ENCODE data around the gene WDR7.

WDR7 gene

DNA sequence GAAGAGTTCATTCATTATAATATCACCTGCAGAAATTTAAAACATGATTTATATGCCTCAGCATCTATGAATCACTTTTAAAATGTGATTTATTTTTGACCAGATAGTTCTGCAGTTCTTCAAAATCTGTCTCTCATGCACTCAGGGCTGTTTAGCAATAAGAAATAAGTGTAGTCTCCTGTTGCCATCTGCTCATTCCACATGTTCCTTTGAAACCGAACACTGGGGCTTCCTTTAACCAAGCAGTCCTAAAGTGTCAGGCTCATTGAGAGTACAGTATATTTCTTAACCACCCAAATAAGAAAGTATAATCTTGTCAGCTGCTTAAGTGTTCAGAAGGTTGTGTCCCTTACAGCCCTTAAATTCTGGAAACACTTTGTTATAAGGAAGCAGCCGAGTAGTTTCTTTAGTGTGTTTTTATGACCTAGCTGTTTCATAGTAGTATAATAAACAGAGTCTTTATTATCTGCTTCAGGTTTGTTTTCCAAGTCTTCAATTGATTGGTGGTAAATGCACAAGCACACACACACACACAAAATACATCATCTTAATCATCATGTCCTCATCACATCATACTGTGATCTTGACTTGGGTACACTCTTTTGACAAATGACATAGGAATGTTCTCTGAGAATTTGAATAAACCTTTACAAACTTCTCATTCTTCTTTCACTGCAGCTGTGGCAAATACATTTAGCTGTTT lies 10.4 kb downstream of the WDR7 start:
- no peaks in the 10 kb centered on the region for H3K4me1 ChIP-seq (ENCODE audit: control insufficient read depth, insufficient read depth, low read length)
- no peaks in the 10 kb centered on the region for H3K27me3 ChIP-seq (ENCODE audit: control insufficient read depth, insufficient read depth, low read length)
- H3K9ac ChIP-seq (ENCODE audit: low read length): no peak overlapping the region
- no peaks in the 10 kb centered on the region for H3K36me3 ChIP-seq (ENCODE audit: control insufficient read depth, insufficient read depth, low read length)
- H3K4me3 ChIP-seq (ENCODE audit: low read length): no peak overlapping the region
- H3K27ac ChIP-seq (ENCODE audit: low read depth, low read length): no peak overlapping the region

DNA sequence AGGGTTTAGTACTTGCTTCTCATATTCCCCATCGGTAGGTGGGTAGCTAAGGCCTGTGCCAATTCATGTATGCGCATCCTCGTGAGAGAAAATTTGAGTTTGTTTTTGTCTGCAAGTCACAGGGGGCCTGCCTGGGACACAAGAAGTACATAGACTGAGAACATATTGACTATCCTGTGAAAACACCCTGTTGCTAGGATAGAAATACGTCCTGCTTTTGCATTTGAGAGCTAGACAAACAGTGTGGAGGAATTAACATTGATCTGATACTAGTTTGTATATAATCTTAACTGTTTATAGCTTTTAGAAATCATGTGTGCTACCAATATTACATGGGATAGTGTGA lies 10.9 kb downstream of the WDR7 start:
- H3K9ac ChIP-seq (ENCODE audit: low read length): no peak overlapping the region
- H3K4me3 ChIP-seq (ENCODE audit: low read length): no peak overlapping the region
- H3K36me3 ChIP-seq (ENCODE audit: control insufficient read depth, insufficient read depth, low read length): no peaks in the 10 kb centered on the region
- no peaks in the 10 kb centered on the region for H3K27me3 ChIP-seq (ENCODE audit: control insufficient read depth, insufficient read depth, low read length)
- no peak overlapping the region for H3K27ac ChIP-seq (ENCODE audit: low read depth, low read length)
- H3K4me1 ChIP-seq (ENCODE audit: control insufficient read depth, insufficient read depth, low read length): no peaks in the 10 kb centered on the region

DNA sequence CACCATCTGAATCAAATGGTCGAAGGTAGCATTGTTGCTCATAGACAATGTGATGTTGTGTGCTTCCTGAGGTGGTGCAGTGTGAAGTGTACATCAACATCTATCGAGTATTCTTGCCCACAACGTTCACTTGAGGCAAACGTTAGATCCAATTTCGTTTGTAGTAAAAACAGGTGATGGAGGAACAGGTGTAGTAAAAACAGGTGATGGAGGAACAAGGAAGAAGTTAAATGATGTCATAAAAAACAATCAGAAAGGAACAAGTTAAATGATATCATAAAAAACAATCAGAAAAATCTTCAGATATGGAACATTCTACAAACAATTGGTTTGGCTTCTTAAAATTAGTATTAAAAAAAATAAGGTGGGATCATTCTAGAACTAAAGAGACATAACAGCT lies 11.3 kb downstream of the WDR7 start:
- no peak overlapping the region for H3K9ac ChIP-seq (ENCODE audit: low read length)

DNA sequence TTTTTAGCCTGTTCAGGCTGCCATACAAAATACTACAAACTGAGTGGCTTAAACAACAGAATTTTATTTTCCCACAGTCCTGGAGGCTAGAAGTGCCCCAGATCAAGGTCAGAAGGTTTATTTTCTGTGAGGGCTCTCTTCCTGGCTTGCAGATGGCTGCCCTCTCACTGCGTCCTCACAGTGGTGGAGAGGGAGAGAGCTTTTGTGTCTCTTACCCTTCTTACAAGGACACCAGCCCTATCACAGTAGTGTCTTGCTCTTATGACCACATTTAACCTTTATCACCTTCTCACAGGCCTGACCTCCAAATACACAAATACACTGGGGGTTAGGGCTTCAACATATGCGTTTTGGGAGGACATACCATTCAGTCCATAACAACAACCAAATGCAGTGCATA lies 11.7 kb downstream of the WDR7 start:
- Histone ChIP-seq H3K4me3 (ENCODE audit: low read length) (no peak overlapping the region), H3K4me1 (ENCODE audit: control insufficient read depth, insufficient read depth, low read length) (no peaks in the 10 kb centered on the region), H3K27ac (ENCODE audit: low read depth, low read length) (no peak overlapping the region), H3K36me3 (ENCODE audit: control insufficient read depth, insufficient read depth, low read length) (no peaks in the 10 kb centered on the region), H3K9ac (ENCODE audit: low read length) (no peak overlapping the region), H3K27me3 (ENCODE audit: control insufficient read depth, insufficient read depth, low read length) (no peaks in the 10 kb centered on the region)

More for the DNA sequence above, 11.3 kb downstream of the WDR7 start:
- Histone ChIP-seq H3K36me3 (ENCODE audit: control insufficient read depth, insufficient read depth, low read length) (no peaks in the 10 kb centered on the region), H3K4me1 (ENCODE audit: control insufficient read depth, insufficient read depth, low read length) (no peaks in the 10 kb centered on the region), H3K27ac (ENCODE audit: low read depth, low read length) (no peak overlapping the region), H3K4me3 (ENCODE audit: low read length) (no peak overlapping the region), H3K27me3 (ENCODE audit: control insufficient read depth, insufficient read depth, low read length) (no peaks in the 10 kb centered on the region)

DNA sequence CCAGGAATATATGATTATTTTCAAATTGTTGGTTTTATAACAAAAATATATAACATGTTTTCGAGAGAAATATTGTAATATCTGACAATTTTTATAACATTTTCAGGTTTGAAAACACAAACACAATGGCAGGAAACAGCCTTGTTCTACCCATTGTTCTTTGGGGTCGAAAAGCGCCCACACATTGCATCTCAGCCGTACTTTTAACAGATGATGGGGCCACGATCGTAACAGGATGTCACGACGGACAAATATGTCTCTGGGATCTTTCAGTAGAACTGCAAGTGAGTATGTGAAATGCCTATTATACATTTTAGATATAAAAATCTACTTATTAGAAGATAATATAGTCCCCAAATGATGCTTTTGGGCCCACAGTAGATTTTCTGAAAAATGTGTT lies 21.2 kb downstream of the WDR7 start:
- no peaks in the 10 kb centered on the region for H3K36me3 ChIP-seq (ENCODE audit: control insufficient read depth, insufficient read depth, low read length)
- no peaks in the 10 kb centered on the region for H3K4me1 ChIP-seq (ENCODE audit: control insufficient read depth, insufficient read depth, low read length)
- no peak overlapping the region for H3K4me3 ChIP-seq (ENCODE audit: low read length)
- no peak overlapping the region for H3K27ac ChIP-seq (ENCODE audit: low read depth, low read length)
- H3K27me3 ChIP-seq (ENCODE audit: control insufficient read depth, insufficient read depth, low read length): no peaks in the 10 kb centered on the region
- H3K9ac ChIP-seq (ENCODE audit: low read length): no peak overlapping the region

DNA sequence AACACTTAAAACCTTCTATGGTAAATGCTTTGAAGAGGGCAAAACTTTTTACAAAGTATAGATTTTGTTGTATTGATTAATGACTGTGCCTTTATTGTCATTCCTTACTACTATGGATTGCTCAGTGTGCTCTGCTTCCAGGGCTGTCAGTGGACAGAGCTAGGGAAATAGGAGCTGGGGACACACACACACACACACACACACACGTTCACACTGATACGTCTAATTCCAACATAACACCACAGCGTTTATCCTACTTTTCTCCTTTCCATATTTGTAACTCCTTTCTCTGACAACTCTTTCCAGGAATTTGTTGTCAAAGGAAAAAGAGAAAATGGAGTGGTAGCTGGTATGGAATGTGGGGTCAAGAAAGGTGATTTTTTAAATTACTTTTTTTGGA lies 21.8 kb downstream of the WDR7 start:
- H3K4me1 ChIP-seq (ENCODE audit: control insufficient read depth, insufficient read depth, low read length): no peaks in the 10 kb centered on the region
- no peaks in the 10 kb centered on the region for H3K27me3 ChIP-seq (ENCODE audit: control insufficient read depth, insufficient read depth, low read length)
- no peak overlapping the region for H3K9ac ChIP-seq (ENCODE audit: low read length)
- H3K27ac ChIP-seq (ENCODE audit: low read depth, low read length): no peak overlapping the region
- no peaks in the 10 kb centered on the region for H3K36me3 ChIP-seq (ENCODE audit: control insufficient read depth, insufficient read depth, low read length)
- H3K4me3 ChIP-seq (ENCODE audit: low read length): no peak overlapping the region

DNA sequence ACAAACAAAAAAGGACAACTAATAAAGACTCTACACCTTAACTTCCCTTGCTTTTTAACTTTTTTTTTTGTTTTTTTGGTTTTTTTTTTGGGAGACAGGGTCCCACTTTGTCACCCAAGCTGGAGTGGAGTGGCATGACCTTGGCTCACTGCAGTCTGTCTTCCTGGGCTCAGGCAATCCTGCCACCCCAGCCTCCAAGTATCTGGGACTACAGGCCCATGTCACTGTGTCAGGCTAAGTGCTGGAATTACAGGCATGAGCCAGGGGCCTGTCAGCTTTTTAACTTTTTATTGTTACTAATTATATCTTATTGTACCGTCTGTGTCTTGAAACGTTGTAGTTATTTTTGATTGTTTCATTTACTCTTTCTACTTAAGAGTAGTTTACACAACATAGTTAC lies 25.5 kb downstream of the WDR7 start:
- no peak overlapping the region for H3K9ac ChIP-seq (ENCODE audit: low read length)
- no peak overlapping the region for H3K4me3 ChIP-seq (ENCODE audit: low read length)
- no peaks in the 10 kb centered on the region for H3K4me1 ChIP-seq (ENCODE audit: control insufficient read depth, insufficient read depth, low read length)
- H3K27me3 ChIP-seq (ENCODE audit: control insufficient read depth, insufficient read depth, low read length): no peaks in the 10 kb centered on the region
- H3K36me3 ChIP-seq (ENCODE audit: control insufficient read depth, insufficient read depth, low read length): no peaks in the 10 kb centered on the region
- H3K27ac ChIP-seq (ENCODE audit: low read depth, low read length): no peak overlapping the region

DNA sequence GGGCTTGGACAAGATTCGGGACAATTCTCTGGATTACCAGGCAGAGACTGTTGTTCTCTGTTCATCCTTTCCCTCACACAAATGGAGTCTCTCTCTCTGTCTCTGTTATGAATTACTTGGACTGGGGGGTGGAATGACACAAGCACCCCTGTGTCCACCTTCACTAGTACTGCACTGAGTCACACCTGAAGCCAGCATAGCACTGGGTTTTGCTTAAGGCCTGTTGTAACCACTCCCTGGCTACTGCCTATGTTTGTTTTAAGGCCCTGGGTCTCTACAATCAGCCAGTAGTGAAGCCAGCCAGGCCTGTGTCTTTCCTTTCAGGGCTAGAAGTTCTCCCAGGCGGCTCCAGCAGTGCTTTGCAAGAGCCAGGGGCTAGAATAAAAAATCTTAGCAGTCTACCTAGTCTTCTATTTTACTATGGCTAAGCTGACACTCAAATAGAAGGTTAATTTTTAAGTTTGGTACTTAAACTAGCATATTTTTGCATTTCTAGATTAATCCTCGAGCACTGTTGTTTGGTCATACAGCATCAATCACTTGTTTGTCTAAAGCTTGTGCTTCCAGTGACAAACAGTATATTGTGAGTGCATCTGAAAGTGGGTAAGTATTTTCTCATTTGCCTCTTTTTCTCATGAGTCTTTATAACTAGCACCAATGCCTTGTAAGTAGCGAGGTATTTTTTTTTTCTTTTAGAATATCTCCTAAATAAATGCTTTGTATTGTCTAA lies 27.8 kb downstream of the WDR7 start:
- no peak overlapping the region for H3K9ac ChIP-seq (ENCODE audit: low read length)
- H3K4me3 ChIP-seq (ENCODE audit: low read length): no peak overlapping the region

DNA sequence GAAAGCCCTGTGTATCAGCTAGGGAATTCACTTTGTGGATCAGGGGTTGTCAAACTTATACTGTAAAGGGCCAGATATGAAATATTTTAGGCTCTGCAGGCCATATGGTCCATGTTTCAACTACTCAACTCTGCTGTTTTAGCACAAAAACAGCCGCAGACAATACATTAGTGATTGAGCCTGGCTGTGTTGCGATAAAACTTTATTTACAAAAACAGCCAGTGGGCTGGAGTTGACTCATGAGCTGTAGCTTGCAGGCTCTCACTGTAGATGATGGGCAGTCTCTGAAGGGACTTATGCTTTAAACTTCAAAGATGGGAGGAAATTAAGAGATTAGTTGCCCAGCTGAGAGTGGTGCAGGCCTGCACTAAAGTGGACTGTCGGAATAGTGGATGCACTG lies 33.1 kb downstream of the WDR7 start:
- Histone ChIP-seq H3K9ac (ENCODE audit: low read length) (no peak overlapping the region), H3K27ac (ENCODE audit: low read depth, low read length) (no peak overlapping the region), H3K36me3 (ENCODE audit: control insufficient read depth, insufficient read depth, low read length) (peaks cover 3% of the 10 kb centered on the region), H3K4me3 (ENCODE audit: low read length) (no peak overlapping the region), H3K27me3 (ENCODE audit: control insufficient read depth, insufficient read depth, low read length) (no peaks in the 10 kb centered on the region), H3K4me1 (ENCODE audit: control insufficient read depth, insufficient read depth, low read length) (no peaks in the 10 kb centered on the region)

More for the DNA sequence above, 27.8 kb downstream of the WDR7 start:
- Histone ChIP-seq H3K27ac (ENCODE audit: low read depth, low read length) (no peak overlapping the region), H3K27me3 (ENCODE audit: control insufficient read depth, insufficient read depth, low read length) (no peaks in the 10 kb centered on the region), H3K4me1 (ENCODE audit: control insufficient read depth, insufficient read depth, low read length) (no peaks in the 10 kb centered on the region), H3K36me3 (ENCODE audit: control insufficient read depth, insufficient read depth, low read length) (no peaks in the 10 kb centered on the region)

DNA sequence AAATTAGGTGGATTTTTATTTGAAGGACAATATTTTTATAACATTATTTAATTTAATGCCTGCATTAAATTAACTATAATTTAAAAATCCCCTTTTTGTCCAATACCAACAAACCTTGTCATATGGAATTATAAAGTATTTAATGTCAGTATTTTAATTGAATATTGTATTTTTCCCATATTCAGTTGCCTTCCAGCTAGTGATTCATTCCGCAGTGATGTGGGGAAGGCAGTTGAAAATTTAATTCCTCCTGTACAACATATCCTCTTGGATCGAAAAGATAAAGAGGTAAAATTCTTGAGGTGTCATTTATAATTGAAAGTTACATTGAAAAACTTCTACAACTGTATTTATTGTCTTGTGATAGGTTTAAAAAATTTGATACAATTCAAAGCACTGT lies 40.4 kb downstream of the WDR7 start:
- Histone ChIP-seq H3K27me3 (ENCODE audit: control insufficient read depth, insufficient read depth, low read length) (no peaks in the 10 kb centered on the region), H3K4me1 (ENCODE audit: control insufficient read depth, insufficient read depth, low read length) (no peaks in the 10 kb centered on the region), H3K9ac (ENCODE audit: low read length) (no peak overlapping the region), H3K27ac (ENCODE audit: low read depth, low read length) (no peak overlapping the region), H3K4me3 (ENCODE audit: low read length) (no peak overlapping the region), H3K36me3 (ENCODE audit: control insufficient read depth, insufficient read depth, low read length) (no peaks in the 10 kb centered on the region)

DNA sequence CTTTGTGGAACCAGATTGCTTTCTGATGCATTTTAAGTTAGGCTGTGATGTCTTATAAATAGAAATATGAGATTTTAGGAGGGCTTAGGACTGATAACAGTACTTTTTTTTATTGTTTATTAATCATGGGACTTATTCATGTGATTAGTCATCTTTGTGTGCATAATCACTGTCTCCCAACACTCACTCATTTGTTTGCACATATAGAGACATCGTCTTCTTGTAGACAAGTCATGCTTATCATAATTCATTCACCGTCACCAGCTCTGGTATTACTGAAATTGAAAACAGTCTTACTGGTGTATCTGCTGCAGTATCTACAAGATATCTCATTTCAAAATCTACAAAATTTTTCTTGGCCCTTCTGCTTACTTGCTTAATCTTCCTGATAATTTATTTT lies 45.8 kb downstream of the WDR7 start:
- no peaks in the 10 kb centered on the region for H3K4me1 ChIP-seq (ENCODE audit: control insufficient read depth, insufficient read depth, low read length)
- H3K36me3 ChIP-seq (ENCODE audit: control insufficient read depth, insufficient read depth, low read length): no peaks in the 10 kb centered on the region
- H3K9ac ChIP-seq (ENCODE audit: low read length): no peak overlapping the region
- H3K4me3 ChIP-seq (ENCODE audit: low read length): no peak overlapping the region
- H3K27me3 ChIP-seq (ENCODE audit: control insufficient read depth, insufficient read depth, low read length): no peaks in the 10 kb centered on the region
- H3K27ac ChIP-seq (ENCODE audit: low read depth, low read length): no peak overlapping the region

DNA sequence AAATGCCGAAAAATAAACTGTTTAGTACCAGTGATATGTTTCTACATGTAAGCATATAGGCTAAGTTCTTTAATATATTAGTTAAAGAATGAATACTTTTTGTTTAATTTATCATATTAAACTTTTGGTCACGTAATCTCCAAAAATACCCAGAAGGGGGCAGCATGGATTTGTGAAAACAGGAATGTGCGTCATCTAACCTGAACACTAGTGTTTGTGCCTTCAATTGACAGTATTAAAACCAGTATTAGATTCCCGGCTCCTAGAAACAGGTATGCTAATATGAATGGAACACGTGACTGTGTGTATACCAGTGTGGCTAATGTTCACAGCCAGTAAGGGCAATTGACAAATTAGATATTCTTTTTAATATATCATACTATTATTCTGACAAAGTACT lies 51.8 kb downstream of the WDR7 start:
- no peaks in the 10 kb centered on the region for H3K36me3 ChIP-seq (ENCODE audit: control insufficient read depth, insufficient read depth, low read length)
- H3K4me3 ChIP-seq (ENCODE audit: low read length): no peak overlapping the region
- no peak overlapping the region for H3K9ac ChIP-seq (ENCODE audit: low read length)
- no peaks in the 10 kb centered on the region for H3K4me1 ChIP-seq (ENCODE audit: control insufficient read depth, insufficient read depth, low read length)
- H3K27ac ChIP-seq (ENCODE audit: low read depth, low read length): no peak overlapping the region
- no peaks in the 10 kb centered on the region for H3K27me3 ChIP-seq (ENCODE audit: control insufficient read depth, insufficient read depth, low read length)

DNA sequence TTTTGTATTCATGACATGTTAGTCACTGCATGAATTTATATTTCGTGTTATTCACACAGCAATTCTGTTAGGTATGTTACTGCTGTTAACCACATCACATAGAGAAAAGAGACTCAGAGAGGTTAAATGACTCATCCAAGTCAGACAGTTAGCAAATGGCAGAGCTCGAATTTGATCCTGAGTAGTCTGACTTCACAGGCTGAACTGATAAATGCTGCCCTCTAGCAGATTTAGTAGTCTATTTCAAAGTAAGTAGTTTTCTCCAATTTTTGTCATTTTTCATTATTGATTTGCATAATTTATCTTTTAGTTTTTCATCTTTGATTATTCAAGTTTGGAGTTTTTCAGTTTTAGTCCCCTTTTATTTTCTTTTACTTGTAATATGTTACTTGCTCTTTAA lies 58.3 kb downstream of the WDR7 start:
- Histone ChIP-seq H3K27ac (ENCODE audit: low read depth, low read length) (no peak overlapping the region), H3K36me3 (ENCODE audit: control insufficient read depth, insufficient read depth, low read length) (no peaks in the 10 kb centered on the region), H3K27me3 (ENCODE audit: control insufficient read depth, insufficient read depth, low read length) (no peaks in the 10 kb centered on the region)

More for the DNA sequence above, 58.3 kb downstream of the WDR7 start:
- H3K4me3 ChIP-seq (ENCODE audit: low read length): no peak overlapping the region
- no peak overlapping the region for H3K9ac ChIP-seq (ENCODE audit: low read length)
- no peaks in the 10 kb centered on the region for H3K4me1 ChIP-seq (ENCODE audit: control insufficient read depth, insufficient read depth, low read length)
